Panc1 (cell line): ENCODE data around the gene SNX22. TPM values are rescaled to one million over a fixed set of nuclear protein-coding genes. Genes with fewer than 3 reads are reported as not detected.

Experiments used
- ATAC-seq: fragments of 200-7000 bp; cut with Tn5 transposase; 2 replicates; pipeline ENCODE4 v1.9.1; 2020; ENCODE audit warnings: mild to moderate bottlenecking, moderate library complexity
- BruUV-seq: library from RNA; stranded (reverse); fragments of 400-500 nt; replicated peaks from 2 replicates; lab custom pipeline; 2021; lab: Mats Ljungman, UMichigan
- CTCF ChIA-PET: fragments of 300-600 bp; sonication (Branson Sonifier 250); formaldehyde crosslinking; loops from one replicate; lab custom pipeline; 2022; ENCODE audit warnings: antibody characterized with exemption; lab: Charles Lee
- POLR2A ChIA-PET: fragments of 300-600 bp; sonication (Branson Sonifier 250); formaldehyde crosslinking; loops from one replicate; lab custom pipeline; 2022; ENCODE audit warnings: antibody characterized with exemption; lab: Charles Lee
- DNase-seq: peaks from one replicate; pipeline ENCODE4 v3.0.0-alpha.2; 2010; ENCODE audit warnings: low read depth, low spot score
- H3K27ac ChIP-seq: 2 replicates; pipeline ENCODE4 v1.5.1; 2011; ENCODE audit warnings: mild to moderate bottlenecking, low read length, inconsistent platforms
- H3K27me3 ChIP-seq: fragments of 200-500 bp; sonication (Bioruptor generic); 2 replicates; pipeline ENCODE4 v1.6.0; 2014; ENCODE audit warnings: low read length, inconsistent platforms; ENCODE audit not compliant: control insufficient read depth, insufficient read depth
- H3K36me3 ChIP-seq: fragments of 200-500 bp; sonication (Bioruptor generic); 2 replicates; pipeline ENCODE4 v1.5.1; 2014; ENCODE audit warnings: inconsistent platforms, mild to moderate bottlenecking, low read length, moderate library complexity; ENCODE audit not compliant: control insufficient read depth, insufficient read depth
- H3K4me1 ChIP-seq: 2 replicates; pipeline ENCODE4 v1.5.1; 2011; ENCODE audit warnings: inconsistent platforms, mild to moderate bottlenecking, low read length, moderate library complexity; ENCODE audit not compliant: control insufficient read depth, insufficient read depth
- H3K4me3 ChIP-seq, 2 experiments: 2 replicates each; pipeline ENCODE4 v1.5.1; 2011 to 2012; ENCODE audit warnings: low read depth in 2 of 2, low read length in 2 of 2, mild to moderate bottlenecking in 2 of 2, inconsistent platforms in 1 of 2, moderate library complexity in 1 of 2
- H3K9me3 ChIP-seq: fragments of 200-500 bp; sonication (Bioruptor generic); 2 replicates; pipeline ENCODE4 v1.5.1; 2014; ENCODE audit warnings: low read depth, mild to moderate bottlenecking, inconsistent platforms, low read length, moderate library complexity; ENCODE audit not compliant: control insufficient read depth, insufficient read depth
- CTCF ChIP-seq: fragments of 450-650 bp; IDR thresholded peaks from 2 replicates; pipeline ENCODE4 v1.5.1; 2017; ENCODE audit warnings: mild to moderate bottlenecking
- POLR2AphosphoS5 ChIP-seq: IDR thresholded peaks from 2 replicates; pipeline ENCODE4 v1.6.1; 2012; ENCODE audit warnings: mild to moderate bottlenecking, low read depth, low read length, moderate library complexity
- REST ChIP-seq, 2 experiments: IDR thresholded peaks; 2 replicates each; pipeline ENCODE4 v1.6.1; 2011 to 2012; ENCODE audit warnings: low read depth in 2 of 2, control low read depth in 1 of 2, low read length in 1 of 2, mild to moderate bottlenecking in 1 of 2, moderate library complexity in 1 of 2; ENCODE audit not compliant: insufficient read depth in 1 of 2
- SIN3A ChIP-seq: IDR thresholded peaks from 2 replicates; pipeline ENCODE4 v1.6.1; 2012; ENCODE audit warnings: low read depth, mild to moderate bottlenecking, low read length, moderate library complexity, borderline replicate concordance; ENCODE audit not compliant: insufficient read depth
- TCF7L2 ChIP-seq: IDR thresholded peaks from 2 replicates; pipeline ENCODE4 v1.6.1; 2011; ENCODE audit warnings: mild to moderate bottlenecking, low read depth, low read length, inconsistent platforms
- in situ Hi-C: cut with HindIII; loops from 2 replicates; pipeline ENCODE4 v1.10.0; 2016; ENCODE audit warnings: low sequenced_read_pairs, low pct_unique_long_range_greater_than_20kb
- intact Hi-C: fragments of 100-400 bp; cut with micrococcal nuclease; formaldehyde crosslinking; loops from one replicate; pipeline ENCODE4 v1.10.0; 2022; ENCODE audit not compliant: unreplicated experiment
- total RNA-seq: library from RNA; stranded (reverse); gene quantifications from one replicate; pipeline ENCODE4 v1.2.1, GENCODE V29; 2021; ENCODE audit not compliant: unreplicated experiment

SNX22 gene
- total RNA-seq, 1 experiment from 2014 or later = 2.3 TPM

GRCh38 chr15:64146885-64147681, 4.4 kb upstream of the SNX22 start:
- H3K36me3 ChIP-seq = peaks cover 5% of the 10 kb centered on the region; the same call in 1 of the 2 replicates
- CTCF ChIA-PET = no interaction called here
- TF ChIP-seq SIN3A (no peak), CTCF (no peak), TCF7L2 (no peak), REST (IDR thresholded peaks at IDR 0.05; ENCODE audit: insufficient read depth in 1 of 2, low read depth in 2 of 2, low read length in 1 of 2) (no peak), POLR2AphosphoS5 (no peak)
- no peak overlapping the region for H3K27ac ChIP-seq
- ATAC-seq = no peak
- no peak overlapping the region for H3K4me3 ChIP-seq
- H3K9me3 ChIP-seq = no peaks in the 10 kb centered on the region
- BruUV-seq = no TSS peak
- no peak for DNase-seq
- H3K27me3 ChIP-seq = no peaks in the 10 kb centered on the region
- POLR2A ChIA-PET = interaction anchor here (0.6 kb wide), 1 partner anchor 600 kb away, joined by 17 read pairs; no protein-coding TSS in a partner anchor
- in situ Hi-C loops (no loop called here), intact Hi-C loops (no loop called here)
- no peaks in the 10 kb centered on the region for H3K4me1 ChIP-seq

GRCh38 chr15:64148168-64148567, 3.4 kb upstream of the SNX22 start:
- peaks cover 5% of the 10 kb centered on the region; the same call in 1 of the 2 replicates for H3K36me3 ChIP-seq
- ChIA-PET CTCF (no interaction called here), POLR2A (no interaction called here)
- no peak for TF ChIP-seq POLR2AphosphoS5
- TF ChIP-seq SIN3A = no peak
- TF ChIP-seq CTCF = no peak
- no peak for TF ChIP-seq REST (IDR thresholded peaks at IDR 0.05; ENCODE audit: insufficient read depth in 1 of 2, low read depth in 2 of 2, low read length in 1 of 2)
- no peak for TF ChIP-seq TCF7L2
- DNase-seq (no peak), ATAC-seq (no peak)
- in situ Hi-C loops = no loop called here
- BruUV-seq = no TSS peak
- no peak overlapping the region for H3K4me3 ChIP-seq
- no peaks in the 10 kb centered on the region for H3K27me3 ChIP-seq
- intact Hi-C loops = no loop called here
- H3K9me3 ChIP-seq = no peaks in the 10 kb centered on the region
- H3K4me1 ChIP-seq = no peaks in the 10 kb centered on the region
- H3K27ac ChIP-seq = no peak overlapping the region
